Thoracic aorta (tissue), 2 donors: Measurements from ENCODE around the gene OVOL2. TPM values are rescaled to one million over a fixed set of nuclear protein-coding genes. Genes with fewer than 3 reads are reported as not detected.

Source experiments
- ATAC-seq: fragments of 150-250 bp; one replicate; pipeline ENCODE4 v1.8.0; 2017; ENCODE audit warnings: low read depth; ENCODE audit not compliant: insufficient number of reproducible peaks, low FRiP score
- DNase-seq: peaks from one replicate; pipeline ENCODE4 v3.0.0-alpha.2; 2020; ENCODE audit warnings: low spot score
- H3K27ac ChIP-seq, 2 donors: fragments of 200-600 bp; sonication (generic); 1 replicate in 1 of 2; 2 replicates in 1 of 2; pipeline ENCODE4 v1.5.1; 2016; ENCODE audit warnings: mild to moderate bottlenecking in 2 of 2, moderate library complexity in 2 of 2
- H3K27me3 ChIP-seq: fragments of 200-600 bp; sonication (generic); replicated peaks from 2 replicates; pipeline ENCODE4 v1.6.0; 2016; ENCODE audit warnings: mild to moderate bottlenecking; ENCODE audit not compliant: insufficient read depth
- H3K36me3 ChIP-seq: fragments of 200-600 bp; sonication (generic); one replicate; pipeline ENCODE4 v1.5.1; 2016
- H3K4me1 ChIP-seq, 2 donors: fragments of 200-600 bp; sonication (generic); 1 replicate in 1 of 2; 2 replicates in 1 of 2; pipeline versions ENCODE4 v1.5.1 to v1.6.0; 2016; ENCODE audit warnings: low read depth in 2 of 2, mild to moderate bottlenecking in 1 of 2; ENCODE audit not compliant: control insufficient read depth in 1 of 2
- H3K4me3 ChIP-seq: fragments of 200-600 bp; sonication (generic); 2 replicates; pipeline ENCODE4 v1.5.1; 2016; ENCODE audit warnings: mild to moderate bottlenecking
- H3K9me3 ChIP-seq: fragments of 200-600 bp; sonication (generic); 2 replicates; pipeline ENCODE4 v1.5.1; 2016
- CTCF ChIP-seq: fragments of 200-600 bp; sonication (generic); IDR thresholded peaks from one replicate; pipeline ENCODE4 v1.5.1; 2019; ENCODE audit warnings: antibody characterized with exemption
- total RNA-seq, 2 donors: library from RNA; depleted of rRNA; stranded (reverse); fragments of >200 nt; gene quantifications; one replicate each; pipeline versions ENCODE4 v1.1.0 to v1.2.3, GENCODE V29; 2016

Gene OVOL2
- total RNA-seq, 2 donors from 2014 or later, result 0.71 TPM; not detected in 1

- peak overlapping the region; percentile 67 for H3K4me3 ChIP-seq
- peaks cover 4 to 26% of the 10 kb centered on the region in 2 donors for H3K4me1 ChIP-seq
- peaks cover 4% of the 10 kb centered on the region for H3K27me3 ChIP-seq
- H3K27ac ChIP-seq, result no peak overlapping the region
- H3K9me3 ChIP-seq, result no peaks in the 10 kb centered on the region
- no peak for ATAC-seq
- TF ChIP-seq CTCF, result no peak
- no peak for DNase-seq
- H3K36me3 ChIP-seq, result no peaks in the 10 kb centered on the region
Measured at GRCh38 chr20:18056174-18057100, 1.3 kb downstream of the OVOL2 start.

GRCh38 chr20:18055261-18055660, 2.5 kb downstream of the OVOL2 start:
- no peaks in the 10 kb centered on the region for H3K9me3 ChIP-seq
- H3K36me3 ChIP-seq, result no peaks in the 10 kb centered on the region
- TF ChIP-seq CTCF, result no peak
- DNase-seq (no peak), ATAC-seq (no peak)
- no peak overlapping the region for H3K4me3 ChIP-seq
- H3K27ac ChIP-seq, result no peak overlapping the region
- H3K27me3 ChIP-seq, result peaks cover 4% of the 10 kb centered on the region
- peaks cover 4 to 26% of the 10 kb centered on the region in 2 donors for H3K4me1 ChIP-seq

- Histone ChIP-seq H3K27ac (no peak overlapping the region), H3K36me3 (no peaks in the 10 kb centered on the region)
- ATAC-seq, result no peak
Measured at GRCh38 chr20:18052856-18053255, 4.9 kb downstream of the OVOL2 start.

GRCh38 chr20:18050628-18051027, 7.1 kb downstream of the OVOL2 start:
- Histone ChIP-seq H3K4me1 (no peaks in the 10 kb centered on the region), H3K36me3 (no peaks in the 10 kb centered on the region), H3K9me3 (no peaks in the 10 kb centered on the region), H3K4me3 (no peak overlapping the region), H3K27ac (no peak overlapping the region), H3K27me3 (no peaks in the 10 kb centered on the region)
- ATAC-seq (no peak), DNase-seq (no peak)
- no peak for TF ChIP-seq CTCF

More at GRCh38 chr20:18052856-18053255, 4.9 kb downstream of the OVOL2 start:
- no peak for DNase-seq
- TF ChIP-seq CTCF, result no peak
- no peaks in the 10 kb centered on the region for H3K9me3 ChIP-seq
- no peaks in the 10 kb centered on the region for H3K27me3 ChIP-seq
- H3K4me3 ChIP-seq, result no peak overlapping the region
- H3K4me1 ChIP-seq, result peaks cover 4 to 14% of the 10 kb centered on the region in 2 donors

GRCh38 chr20:18048176-18048575, 9.5 kb downstream of the OVOL2 start:
- no peak overlapping the region for H3K4me3 ChIP-seq
- peaks cover 3% of the 10 kb centered on the region for H3K9me3 ChIP-seq
- TF ChIP-seq CTCF, result no peak
- no peaks in the 10 kb centered on the region for H3K27me3 ChIP-seq
- ATAC-seq (no peak), DNase-seq (no peak)
- H3K4me1 ChIP-seq, result no peaks in the 10 kb centered on the region
- H3K36me3 ChIP-seq, result no peaks in the 10 kb centered on the region
- no peak overlapping the region for H3K27ac ChIP-seq
